Measurements from ENCODE around the gene ATP6V0B. TPM values are rescaled to one million over a fixed set of nuclear protein-coding genes. Genes with fewer than 3 reads are reported as not detected.

ATP6V0B gene
- total and polyA plus RNA-seq, 2 experiments from 2014 or later, result 87.5 to 316 TPM

- TF ChIP-seq CTCF (IDR thresholded peaks at IDR 0.05; ENCODE audit: low read depth, low read length), result no peak
- Histone ChIP-seq H3K27me3 (no peaks in the 10 kb centered on the region), H3K4me1 (ENCODE audit: low read depth) (peaks cover 16% of the 10 kb centered on the region), H3K27ac (no peak overlapping the region), H3K9me3 (ENCODE audit: low read depth) (no peaks in the 10 kb centered on the region), H3K4me3 (no peak overlapping the region), H3K36me3 (no peaks in the 10 kb centered on the region)
- no peak for DNase-seq (ENCODE audit: low read depth in 1 of 2, low spot score in 1 of 2)
Observed at GRCh38 chr1:43949678-43950077, 25.1 kb upstream of the ATP6V0B start.

GRCh38 chr1:43951021-43951985 is 23.5 kb upstream of the ATP6V0B start:
- DNase-seq (ENCODE audit: low read depth in 1 of 2, low spot score in 1 of 2), result no peak
- H3K9me3 ChIP-seq (ENCODE audit: low read depth), result no peaks in the 10 kb centered on the region
- TF ChIP-seq CTCF (IDR thresholded peaks at IDR 0.05; ENCODE audit: low read depth, low read length), result no peak

GRCh38 chr1:43952731-43953346 is 21.9 kb upstream of the ATP6V0B start:
- TF ChIP-seq CTCF (IDR thresholded peaks at IDR 0.05; ENCODE audit: low read depth, low read length), result no peak
- Histone ChIP-seq H3K27me3 (no peaks in the 10 kb centered on the region), H3K4me1 (ENCODE audit: low read depth) (peaks cover 5% of the 10 kb centered on the region), H3K27ac (no peak overlapping the region), H3K4me3 (no peak overlapping the region), H3K36me3 (peaks cover 7% of the 10 kb centered on the region), H3K9me3 (ENCODE audit: low read depth) (no peaks in the 10 kb centered on the region)
- peak in 1 of 2 donors; percentile 55 for DNase-seq (ENCODE audit: low read depth in 1 of 2, low spot score in 1 of 2)

More at GRCh38 chr1:43951021-43951985, 23.5 kb upstream of the ATP6V0B start:
- no peak overlapping the region for H3K4me3 ChIP-seq
- no peaks in the 10 kb centered on the region for H3K36me3 ChIP-seq
- peaks cover 11% of the 10 kb centered on the region for H3K4me1 ChIP-seq (ENCODE audit: low read depth)
- H3K27ac ChIP-seq, result no peak overlapping the region
- no peaks in the 10 kb centered on the region for H3K27me3 ChIP-seq

GRCh38 chr1:43953361-43953760 is 21.4 kb upstream of the ATP6V0B start:
- no peak for DNase-seq (ENCODE audit: low read depth in 1 of 2, low spot score in 1 of 2)
- Histone ChIP-seq H3K4me3 (no peak overlapping the region), H3K4me1 (ENCODE audit: low read depth) (peaks cover 3% of the 10 kb centered on the region), H3K36me3 (peaks cover 9% of the 10 kb centered on the region), H3K9me3 (ENCODE audit: low read depth) (no peaks in the 10 kb centered on the region), H3K27ac (no peak overlapping the region), H3K27me3 (no peaks in the 10 kb centered on the region)
- no peak for TF ChIP-seq CTCF (IDR thresholded peaks at IDR 0.05; ENCODE audit: low read depth, low read length)

GRCh38 chr1:43954036-43954435 is 20.7 kb upstream of the ATP6V0B start:
- Histone ChIP-seq H3K4me1 (ENCODE audit: low read depth) (peaks cover 3% of the 10 kb centered on the region), H3K27ac (no peak overlapping the region), H3K4me3 (no peak overlapping the region), H3K27me3 (no peaks in the 10 kb centered on the region), H3K36me3 (peaks cover 13% of the 10 kb centered on the region), H3K9me3 (ENCODE audit: low read depth) (no peaks in the 10 kb centered on the region)
- DNase-seq (ENCODE audit: low read depth in 1 of 2, low spot score in 1 of 2), result no peak
- TF ChIP-seq CTCF (IDR thresholded peaks at IDR 0.05; ENCODE audit: low read depth, low read length), result no peak

Measured in cardiac muscle cell (in vitro differentiated cells and primary cell).